Spleen (tissue), 11 donors: ENCODE results near the gene CDC6. TPM values are rescaled to one million over a fixed set of nuclear protein-coding genes. Genes with fewer than 3 reads are reported as not detected.

Experiments used
- DNase-seq: peaks from one replicate; pipeline ENCODE4 v3.0.0-alpha.2; 2020
- H3K27ac ChIP-seq, 8 donors: fragments of 200-600 bp; sonication (generic) in 7 of 8; 1 replicate in 4 of 8; 2 replicates in 4 of 8; pipeline versions ENCODE4 v1.5.0 to v1.8.0; 2016 to 2021; ENCODE audit warnings: inconsistent platforms in 4 of 8, mild to moderate bottlenecking in 4 of 8, moderate library complexity in 1 of 8
- H3K27me3 ChIP-seq, 7 donors: fragments of 200-600 bp; sonication (generic) in 6 of 7; replicated peaks in 1 of 7; 1 replicate in 4 of 7; 2 replicates in 3 of 7; pipeline versions ENCODE4 v1.5.0 to v1.8.0; 2016 to 2021; ENCODE audit warnings: inconsistent platforms in 3 of 7, mild to moderate bottlenecking in 1 of 7
- H3K36me3 ChIP-seq, 6 donors: fragments of 200-600 bp; sonication (generic) in 5 of 6; 1 replicate in 4 of 6; 2 replicates in 2 of 6; pipeline versions ENCODE4 v1.5.0 to v1.8.0; 2016 to 2021; ENCODE audit warnings: inconsistent platforms in 2 of 6
- H3K4me1 ChIP-seq, 6 donors: fragments of 200-600 bp; sonication (generic) in 5 of 6; 1 replicate in 3 of 6; 2 replicates in 3 of 6; pipeline versions ENCODE4 v1.5.0 to v1.8.0; 2016 to 2021; ENCODE audit warnings: inconsistent platforms in 3 of 6
- H3K4me3 ChIP-seq, 8 donors: fragments of 200-600 bp; sonication (generic) in 7 of 8; 1 replicate in 4 of 8; 2 replicates in 4 of 8; pipeline versions ENCODE4 v1.5.0 to v1.8.0; 2016 to 2021; ENCODE audit warnings: inconsistent platforms in 4 of 8, mild to moderate bottlenecking in 4 of 8, moderate library complexity in 2 of 8
- H3K9me3 ChIP-seq, 8 donors: fragments of 200-600 bp; sonication (generic) in 7 of 8; 1 replicate in 4 of 8; 2 replicates in 4 of 8; pipeline versions ENCODE4 v1.5.0 to v1.8.0; 2016 to 2021; ENCODE audit warnings: inconsistent platforms in 4 of 8
- POLR2A ChIP-seq, 3 donors: fragments of 450-650 bp; IDR thresholded peaks; one replicate each; pipeline ENCODE4 v1.5.1; 2017; ENCODE audit warnings: antibody characterized with exemption in 3 of 3, mild to moderate bottlenecking in 1 of 3
- POLR2AphosphoS5 ChIP-seq, 3 donors: sonication (generic); formaldehyde crosslinking; IDR thresholded peaks; one replicate each; pipeline ENCODE4 v1.5.1; 2017; ENCODE audit warnings: antibody characterized with exemption in 3 of 3
- WGBS, 5 donors: extraction: QIAGEN DNeasy Blood & Tissue Kit in 3 of 5; methylation state at CpG; one replicate each; pipeline versions ENCODE4 v1.1.5 to v1.1.7; 2013 to 2018; 5-methylcytosine and 5-hydroxymethylcytosine counted together
- intact Hi-C: fragments of 100-400 bp; cut with DNase I; formaldehyde crosslinking; loops from one replicate; pipeline ENCODE4 v1.15.0; 2023; ENCODE audit warnings: low total_unique reads
- polyA plus RNA-seq, 3 donors: library from polyadenylated mRNA; stranded (reverse); fragments of 200-250 nt; gene quantifications; one replicate each; pipeline ENCODE4 v1.2.1, GENCODE V29; 2013
- total RNA-seq, 7 donors: library from RNA; depleted of rRNA in 3 of 7; stranded (reverse); fragments of >200 nt in 3 of 7; fragmentation: NEBNext Ultra II Directional in 4 of 7; extraction: Animal tissue kit (Norgen Biotek cat#: 25700) in 4 of 7; gene quantifications; one replicate each; pipeline versions ENCODE4 v1.1.0 to v1.2.1, GENCODE V29; 2016 to 2021
- TF ChIP-seq, protein P1 (sequence below), 11 experiments: fragments of 200-600 bp in 7 of 11; fragments of 450-650 bp in 4 of 11; sonication (generic) in 4 of 11; IDR thresholded peaks in 8 of 11; conservative IDR thresholded peaks in 3 of 11; 1 replicate in 7 of 11; 2 replicates in 4 of 11; pipeline versions ENCODE4 v1.4.0 to v1.8.0; 2016 to 2021; ENCODE audit warnings: antibody characterized with exemption in 11 of 11, inconsistent platforms in 4 of 11, mild to moderate bottlenecking in 1 of 11
- donor health status: healthy with polysubstance abuse.
- donor health status: DM: no; HTN: no; CAD: no; lungs with moderate emphysema.
- donor health status: DM: no; HTN: no; CAD: no.
- donor health status: Bipolar disorder and iron deficiency.
- donor health status: healthy.
- donor health status: DM: no; HTN: no; CAD: no.
- donor health status: DM: yes; HTN: yes; CAD: no.

The CDC6 gene
- total and polyA plus RNA-seq, 10 donors: 1.2 to 11.6 (median 5.1) TPM

GRCh38 chr17:40330850-40331470 is 43.3 kb downstream of the CDC6 start:
- Histone ChIP-seq H3K4me3 (peak overlapping the region in 6 of 8 donors; percentile 9 to 59 (median 20)), H3K36me3 (peaks cover 0 to 35% (median 15%) of the 10 kb centered on the region in 6 donors), H3K9me3 (no peaks in the 10 kb centered on the region), H3K27ac (peak overlapping the region in 7 of 8 donors; percentile 52 to 97 (median 92)), H3K4me1 (peaks cover 92 to 100% (median 100%) of the 10 kb centered on the region in 6 donors), H3K27me3 (no peaks in the 10 kb centered on the region)
- DNase-seq: no peak
- TF ChIP-seq, protein P1, sequence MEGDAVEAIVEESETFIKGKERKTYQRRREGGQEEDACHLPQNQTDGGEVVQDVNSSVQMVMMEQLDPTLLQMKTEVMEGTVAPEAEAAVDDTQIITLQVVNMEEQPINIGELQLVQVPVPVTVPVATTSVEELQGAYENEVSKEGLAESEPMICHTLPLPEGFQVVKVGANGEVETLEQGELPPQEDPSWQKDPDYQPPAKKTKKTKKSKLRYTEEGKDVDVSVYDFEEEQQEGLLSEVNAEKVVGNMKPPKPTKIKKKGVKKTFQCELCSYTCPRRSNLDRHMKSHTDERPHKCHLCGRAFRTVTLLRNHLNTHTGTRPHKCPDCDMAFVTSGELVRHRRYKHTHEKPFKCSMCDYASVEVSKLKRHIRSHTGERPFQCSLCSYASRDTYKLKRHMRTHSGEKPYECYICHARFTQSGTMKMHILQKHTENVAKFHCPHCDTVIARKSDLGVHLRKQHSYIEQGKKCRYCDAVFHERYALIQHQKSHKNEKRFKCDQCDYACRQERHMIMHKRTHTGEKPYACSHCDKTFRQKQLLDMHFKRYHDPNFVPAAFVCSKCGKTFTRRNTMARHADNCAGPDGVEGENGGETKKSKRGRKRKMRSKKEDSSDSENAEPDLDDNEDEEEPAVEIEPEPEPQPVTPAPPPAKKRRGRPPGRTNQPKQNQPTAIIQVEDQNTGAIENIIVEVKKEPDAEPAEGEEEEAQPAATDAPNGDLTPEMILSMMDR (IDR thresholded peaks at IDR 0.05 in 8 of 11, conservative IDR thresholded peaks at IDR 0.05 in 3 of 11): no peak
- TF ChIP-seq POLR2AphosphoS5 (IDR thresholded peaks at IDR 0.05) (no peak), POLR2A (IDR thresholded peaks at IDR 0.05) (no peak)
- WGBS, 5 donors: 87 to 98% (median 92%) methylated on average over 6 to 10 of the region's 10 CpGs
- intact Hi-C loops: no loop called here

DNA sequence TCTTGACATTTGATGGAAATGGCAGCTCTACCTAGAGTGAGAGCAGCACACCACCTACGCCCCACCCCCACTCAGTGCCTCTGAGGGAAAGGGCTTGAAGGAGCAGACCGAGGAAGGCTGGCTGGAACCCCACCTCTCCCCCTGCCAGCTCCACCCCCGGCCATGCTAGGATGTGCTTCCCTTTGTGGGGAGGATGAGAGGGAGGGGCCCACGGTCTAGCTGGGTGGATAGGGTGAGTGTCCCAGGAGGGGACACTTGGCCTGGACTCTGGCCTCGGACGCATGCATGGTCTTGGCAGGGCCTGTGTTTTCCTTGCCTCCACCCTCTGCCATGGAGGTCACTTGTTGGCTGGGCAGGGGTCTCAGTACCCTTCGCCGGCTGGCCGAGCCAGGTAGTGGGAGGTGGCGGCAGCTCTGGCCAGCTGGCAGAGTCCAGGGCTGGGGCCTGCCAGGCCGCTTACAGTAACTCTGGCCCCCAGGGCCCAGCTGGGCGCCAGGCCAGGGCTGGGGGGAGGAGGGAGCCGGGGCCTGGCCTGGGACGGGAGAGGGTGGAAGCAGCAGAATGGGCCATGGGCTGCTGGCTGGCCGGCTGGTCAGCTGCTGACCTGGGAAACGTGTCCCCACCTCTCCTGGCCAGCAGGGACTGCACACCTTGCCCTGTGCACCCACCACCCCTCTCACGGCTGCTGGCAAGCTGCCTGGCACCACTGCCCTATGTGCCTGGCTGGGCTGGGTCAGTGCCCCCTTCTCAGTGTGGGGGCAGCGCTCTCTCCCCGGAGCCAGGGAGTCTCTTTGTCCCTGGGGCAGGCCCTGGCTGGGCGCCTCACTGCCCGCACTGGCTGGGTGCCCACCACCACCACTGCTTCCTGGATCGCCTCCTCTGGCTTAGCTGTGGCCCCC is 44.3 kb downstream of the CDC6 start:
- intact Hi-C loops: no loop called here
- H3K9me3 ChIP-seq: no peaks in the 10 kb centered on the region
- DNase-seq: peak; percentile 92
- TF ChIP-seq POLR2A (IDR thresholded peaks at IDR 0.05) (no peak), POLR2AphosphoS5 (IDR thresholded peaks at IDR 0.05) (peak; percentile 69 to 92 (median 81))
- TF ChIP-seq, protein P1 (IDR thresholded peaks at IDR 0.05 in 8 of 11, conservative IDR thresholded peaks at IDR 0.05 in 3 of 11): no peak
- H3K4me3 ChIP-seq: peak overlapping the region in 5 of 8 donors; percentile 15 to 59 (median 27)
- no peaks in the 10 kb centered on the region for H3K27me3 ChIP-seq
- peaks cover 0 to 41% (median 15%) of the 10 kb centered on the region in 6 donors for H3K36me3 ChIP-seq
- H3K27ac ChIP-seq: peak overlapping the region; percentile 42 to 97 (median 85)
- H3K4me1 ChIP-seq: peaks cover 84 to 100% (median 100%) of the 10 kb centered on the region in 6 donors
- WGBS, 5 donors: 37 to 63% (median 38%) methylated on average over 9 to 22 of the region's 22 CpGs

- H3K4me3 ChIP-seq: peak overlapping the region in 2 of 8 donors; percentile 6 to 47
- peak overlapping the region; percentile 6 to 97 (median 85) for H3K27ac ChIP-seq
- H3K4me1 ChIP-seq: peaks cover 77 to 100% (median 100%) of the 10 kb centered on the region in 6 donors
- no peaks in the 10 kb centered on the region for H3K27me3 ChIP-seq
- H3K36me3 ChIP-seq: peaks cover 0 to 51% (median 15%) of the 10 kb centered on the region in 6 donors
- no peak for DNase-seq
- TF ChIP-seq POLR2A (IDR thresholded peaks at IDR 0.05) (no peak), POLR2AphosphoS5 (IDR thresholded peaks at IDR 0.05) (peak; percentile 36 to 80 (median 40))
- TF ChIP-seq, protein P1 (IDR thresholded peaks at IDR 0.05 in 8 of 11, conservative IDR thresholded peaks at IDR 0.05 in 3 of 11): no peak
- no peaks in the 10 kb centered on the region for H3K9me3 ChIP-seq
- WGBS, 5 donors: 53 to 66% (median 64%) methylated on average over 2 to 4 of the region's 4 CpGs
- intact Hi-C loops: no loop called here
Measured at GRCh38 chr17:40333781-40334448, 46.2 kb downstream of the CDC6 start.
